Esophagus muscularis mucosa (tissue), 4 donors: ENCODE data around the gene DCAF6. TPM values are rescaled to one million over a fixed set of nuclear protein-coding genes. Genes with fewer than 3 reads are reported as not detected.

Source experiments
- DNase-seq: peaks from one replicate; pipeline ENCODE4 v3.0.0-alpha.2; 2017; ENCODE audit errors: extremely low spot score
- H3K27ac ChIP-seq, 4 donors: fragments of 200-600 bp; sonication (generic); replicated peaks in 1 of 4; 1 replicate in 3 of 4; 2 replicates in 1 of 4; pipeline ENCODE4 v1.5.1; 2016 to 2019; ENCODE audit warnings: mild to moderate bottlenecking in 1 of 4
- H3K27me3 ChIP-seq, 4 donors: fragments of 200-600 bp; sonication (generic); one replicate each; pipeline versions ENCODE4 v1.5.1 to v1.6.0; 2016 to 2019
- H3K36me3 ChIP-seq, 4 donors: fragments of 200-600 bp; sonication (generic); one replicate each; pipeline ENCODE4 v1.5.1; 2016 to 2019
- H3K4me1 ChIP-seq, 4 donors: fragments of 200-600 bp; sonication (generic); one replicate each; pipeline ENCODE4 v1.5.1; 2016 to 2019
- H3K4me3 ChIP-seq, 4 donors: fragments of 200-600 bp; sonication (generic); 1 replicate in 2 of 4; 2 replicates in 2 of 4; pipeline ENCODE4 v1.5.1; 2016 to 2019; ENCODE audit warnings: mild to moderate bottlenecking in 4 of 4, moderate library complexity in 1 of 4
- H3K9me3 ChIP-seq, 4 donors: fragments of 200-600 bp; sonication (generic); 1 replicate in 3 of 4; 2 replicates in 1 of 4; pipeline ENCODE4 v1.5.1; 2016 to 2019
- EP300 ChIP-seq: sonication (generic); formaldehyde crosslinking; IDR thresholded peaks from one replicate; pipeline ENCODE4 v1.6.1; 2017; ENCODE audit warnings: antibody characterized with exemption
- POLR2A ChIP-seq: fragments of 450-650 bp; IDR thresholded peaks from one replicate; pipeline ENCODE4 v1.6.1; 2017; ENCODE audit warnings: antibody characterized with exemption, moderate library complexity, mild to moderate bottlenecking, low read depth
- POLR2AphosphoS5 ChIP-seq, 2 donors: sonication (generic); formaldehyde crosslinking; IDR thresholded peaks; one replicate each; pipeline ENCODE4 v1.6.1; 2017; ENCODE audit warnings: antibody characterized with exemption in 2 of 2
- WGBS: methylation state at CpG from one replicate; pipeline ENCODE4 v1.1.5; 2018; 5-methylcytosine and 5-hydroxymethylcytosine counted together
- intact Hi-C: fragments of 100-400 bp; cut with DNase I; formaldehyde crosslinking; loops from one replicate; pipeline ENCODE4 v1.15.1; 2023
- total RNA-seq, 4 donors: library from RNA; depleted of rRNA; stranded (reverse); fragments of >200 nt; gene quantifications; one replicate each; pipeline versions ENCODE4 v1.1.0 to v1.2.1, GENCODE V29; 2016
- TF ChIP-seq, protein P1 (sequence below), 3 experiments: fragments of 200-600 bp in 2 of 3; fragments of 450-650 bp in 1 of 3; sonication (generic) in 2 of 3; IDR thresholded peaks; one replicate each; pipeline ENCODE4 v1.5.1; 2017 to 2019; ENCODE audit warnings: antibody characterized with exemption in 3 of 3, mild to moderate bottlenecking in 2 of 3, moderate library complexity in 1 of 3

Gene DCAF6
- total RNA-seq, 4 donors from 2014 or later = 80.4 to 110 (median 93.9) TPM

GRCh38 chr1:168091063-168091462 is 154.6 kb downstream of the DCAF6 start:
- TF ChIP-seq POLR2A (no peak), POLR2AphosphoS5 (IDR thresholded peaks at IDR 0.05) (no peak), EP300 (no peak)
- TF ChIP-seq, protein P1, sequence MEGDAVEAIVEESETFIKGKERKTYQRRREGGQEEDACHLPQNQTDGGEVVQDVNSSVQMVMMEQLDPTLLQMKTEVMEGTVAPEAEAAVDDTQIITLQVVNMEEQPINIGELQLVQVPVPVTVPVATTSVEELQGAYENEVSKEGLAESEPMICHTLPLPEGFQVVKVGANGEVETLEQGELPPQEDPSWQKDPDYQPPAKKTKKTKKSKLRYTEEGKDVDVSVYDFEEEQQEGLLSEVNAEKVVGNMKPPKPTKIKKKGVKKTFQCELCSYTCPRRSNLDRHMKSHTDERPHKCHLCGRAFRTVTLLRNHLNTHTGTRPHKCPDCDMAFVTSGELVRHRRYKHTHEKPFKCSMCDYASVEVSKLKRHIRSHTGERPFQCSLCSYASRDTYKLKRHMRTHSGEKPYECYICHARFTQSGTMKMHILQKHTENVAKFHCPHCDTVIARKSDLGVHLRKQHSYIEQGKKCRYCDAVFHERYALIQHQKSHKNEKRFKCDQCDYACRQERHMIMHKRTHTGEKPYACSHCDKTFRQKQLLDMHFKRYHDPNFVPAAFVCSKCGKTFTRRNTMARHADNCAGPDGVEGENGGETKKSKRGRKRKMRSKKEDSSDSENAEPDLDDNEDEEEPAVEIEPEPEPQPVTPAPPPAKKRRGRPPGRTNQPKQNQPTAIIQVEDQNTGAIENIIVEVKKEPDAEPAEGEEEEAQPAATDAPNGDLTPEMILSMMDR (IDR thresholded peaks at IDR 0.05) = no peak
- 97% methylated on average over 9 of the region's 9 CpGs for WGBS
- intact Hi-C loops = no loop called here
- Histone ChIP-seq H3K4me3 (no peak overlapping the region), H3K27ac (no peak overlapping the region), H3K4me1 (peaks cover 0 to 12% (median 9%) of the 10 kb centered on the region in 4 donors), H3K27me3 (no peaks in the 10 kb centered on the region), H3K36me3 (peaks cover 0 to 74% (median 24%) of the 10 kb centered on the region in 4 donors), H3K9me3 (no peaks in the 10 kb centered on the region)
- DNase-seq = peak; percentile 12

- Histone ChIP-seq H3K4me3 (no peak overlapping the region), H3K27ac (no peak overlapping the region), H3K4me1 (peaks cover 0 to 4% (median under 1%) of the 10 kb centered on the region in 4 donors), H3K36me3 (peaks cover 5 to 74% (median 31%) of the 10 kb centered on the region in 4 donors), H3K27me3 (no peaks in the 10 kb centered on the region), H3K9me3 (no peaks in the 10 kb centered on the region)
- intact Hi-C loops = no loop called here
- no peak for TF ChIP-seq EP300
- TF ChIP-seq, protein P1 (IDR thresholded peaks at IDR 0.05) = no peak
- no peak for TF ChIP-seq POLR2AphosphoS5 (IDR thresholded peaks at IDR 0.05)
- no peak for TF ChIP-seq POLR2A
- DNase-seq = peak; percentile 85
- 92% methylated on average over 5 of the region's 8 CpGs for WGBS
Measured at GRCh38 chr1:168091720-168092550, 155.5 kb downstream of the DCAF6 start.

DNA sequence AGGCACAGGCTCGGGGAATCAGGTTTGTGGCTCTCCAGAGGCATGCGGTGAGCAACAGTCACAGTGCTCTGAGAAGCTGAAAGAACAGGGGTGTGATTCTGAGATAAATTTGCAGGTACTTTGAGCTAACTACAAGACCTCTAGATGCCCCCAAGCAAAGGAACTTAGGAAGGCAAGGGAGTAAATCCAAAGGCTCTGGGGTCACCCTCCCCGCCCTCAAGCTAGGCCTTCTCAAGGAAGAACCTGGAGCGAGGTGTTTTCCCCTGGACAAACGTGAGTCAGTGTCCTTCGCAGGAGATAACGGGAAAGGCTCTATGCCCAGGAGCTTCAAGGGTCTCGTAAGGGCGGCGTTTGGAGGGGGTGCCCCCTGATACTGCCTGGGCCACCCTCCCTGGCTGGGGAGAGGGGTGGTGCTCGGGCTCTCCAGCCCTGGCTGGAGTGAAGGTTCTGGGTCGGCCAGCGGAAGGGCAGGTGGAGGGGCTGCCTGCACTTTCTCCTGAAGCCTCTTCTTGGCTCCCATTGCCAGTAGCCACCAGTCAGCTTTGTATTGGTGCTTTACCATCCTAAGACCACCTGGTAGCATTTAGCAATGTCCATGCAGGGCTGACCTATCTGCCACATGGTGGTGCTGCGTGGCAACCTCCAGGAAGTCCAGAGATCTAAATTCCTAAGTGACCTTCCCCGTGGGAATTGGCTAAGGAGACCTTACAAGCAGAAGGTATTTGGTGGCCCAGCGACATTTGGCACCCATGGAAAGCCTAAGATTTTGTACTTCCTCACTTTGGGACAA is 156.3 kb downstream of the DCAF6 start:
- intact Hi-C loops = no loop called here
- Histone ChIP-seq H3K27ac (no peak overlapping the region), H3K27me3 (no peaks in the 10 kb centered on the region), H3K36me3 (peaks cover 5 to 74% (median 31%) of the 10 kb centered on the region in 4 donors), H3K9me3 (no peaks in the 10 kb centered on the region), H3K4me1 (peaks cover 0 to 3% (median 0%) of the 10 kb centered on the region in 4 donors), H3K4me3 (no peak overlapping the region)
- 96% methylated on average over 10 of the region's 16 CpGs for WGBS
- DNase-seq = peak; percentile 66
- TF ChIP-seq, protein P1 (IDR thresholded peaks at IDR 0.05) = peak in 2 of 3 experiments; percentile 3 to 20
- TF ChIP-seq POLR2A = no peak

GRCh38 chr1:168093616-168094015 is 157.1 kb downstream of the DCAF6 start:
- Histone ChIP-seq H3K27me3 (no peaks in the 10 kb centered on the region), H3K9me3 (no peaks in the 10 kb centered on the region), H3K4me3 (no peak overlapping the region), H3K36me3 (peaks cover 5 to 70% (median 31%) of the 10 kb centered on the region in 4 donors), H3K27ac (no peak overlapping the region), H3K4me1 (peaks cover 0 to 10% (median 7%) of the 10 kb centered on the region in 4 donors)
- intact Hi-C loops = no loop called here
- no CpG with 5 or more reads among the region's 4 CpGs for WGBS
- no peak for DNase-seq
- TF ChIP-seq, protein P1 (IDR thresholded peaks at IDR 0.05) = no peak
- TF ChIP-seq POLR2A (no peak), EP300 (no peak), POLR2AphosphoS5 (IDR thresholded peaks at IDR 0.05) (no peak)
